ENCODE results near the gene SELPLG.
"Not testable (repeated sequence)": the region's sequence is repeated elsewhere in the genome, so short reads cannot be mapped to it uniquely, and the experiment has no call there.

The SELPLG gene

DNA sequence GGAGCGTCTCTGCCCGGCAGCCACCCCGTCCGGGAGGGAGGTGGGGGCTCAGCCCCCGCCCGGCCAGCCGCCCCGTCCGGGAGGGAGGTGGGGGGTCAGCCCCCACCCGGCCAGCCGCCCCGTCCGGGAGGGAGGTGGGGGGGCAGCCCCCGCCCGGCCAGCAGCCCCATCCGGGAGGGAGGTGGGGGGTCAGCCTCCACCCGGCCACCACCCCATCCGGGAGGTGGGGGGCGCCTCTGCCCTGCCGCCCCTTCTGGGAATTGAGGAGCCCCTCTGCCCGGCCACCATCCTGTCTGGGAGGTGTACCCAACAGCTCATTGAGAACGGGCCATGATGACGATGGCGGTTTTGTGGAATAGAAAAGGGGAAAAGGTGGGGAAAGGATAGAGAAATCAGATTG, 22.6 kb upstream of the SELPLG start:
- DNase-seq (ENCODE audit: low read depth in 2 of 2), result not testable (repeated sequence)

GRCh38 chr12:108655812-108656175, 22.1 kb upstream of the SELPLG start:
- not testable (repeated sequence) for DNase-seq (ENCODE audit: low read depth in 2 of 2)

DNA sequence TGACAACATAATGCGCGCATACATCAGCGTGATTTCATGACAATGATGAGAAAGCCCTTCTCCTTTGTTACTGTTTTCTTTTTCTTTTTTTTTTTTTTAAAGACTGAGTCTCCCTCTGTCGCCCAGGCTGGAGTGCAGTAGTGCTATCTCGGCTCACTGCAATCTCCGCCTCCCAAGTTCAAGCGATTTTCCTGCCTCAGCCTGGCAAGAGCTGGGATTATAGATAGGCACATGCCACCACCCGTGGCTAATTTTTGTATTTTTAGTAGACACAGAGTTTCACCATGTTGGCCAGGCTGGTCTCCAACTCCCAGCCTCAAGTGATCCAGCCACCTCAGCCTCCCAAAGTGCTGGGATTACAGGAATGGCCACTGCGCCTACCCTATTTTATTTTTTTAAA, 20.9 kb upstream of the SELPLG start:
- not testable (repeated sequence) for DNase-seq (ENCODE audit: low read depth in 2 of 2)

DNA sequence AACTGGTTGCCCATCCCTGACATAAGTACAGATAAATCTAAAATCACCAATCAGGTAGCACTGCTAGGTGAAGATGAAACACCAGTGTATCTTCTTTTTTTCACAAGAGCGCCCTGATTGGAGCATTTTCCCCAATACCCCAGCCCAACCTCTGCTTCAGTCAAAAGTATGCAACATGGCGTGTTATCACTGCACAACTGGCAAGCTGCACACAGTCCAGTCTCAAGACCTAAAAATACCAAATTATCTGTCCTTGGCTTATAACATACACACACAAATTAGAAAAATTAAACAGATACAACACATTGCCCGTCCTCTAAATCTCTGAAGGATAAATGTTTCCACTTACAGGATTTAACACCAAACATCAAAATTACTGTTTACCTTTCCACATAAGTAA, 20.2 kb upstream of the SELPLG start:
- no peak for DNase-seq (ENCODE audit: low read depth in 2 of 2)

DNA sequence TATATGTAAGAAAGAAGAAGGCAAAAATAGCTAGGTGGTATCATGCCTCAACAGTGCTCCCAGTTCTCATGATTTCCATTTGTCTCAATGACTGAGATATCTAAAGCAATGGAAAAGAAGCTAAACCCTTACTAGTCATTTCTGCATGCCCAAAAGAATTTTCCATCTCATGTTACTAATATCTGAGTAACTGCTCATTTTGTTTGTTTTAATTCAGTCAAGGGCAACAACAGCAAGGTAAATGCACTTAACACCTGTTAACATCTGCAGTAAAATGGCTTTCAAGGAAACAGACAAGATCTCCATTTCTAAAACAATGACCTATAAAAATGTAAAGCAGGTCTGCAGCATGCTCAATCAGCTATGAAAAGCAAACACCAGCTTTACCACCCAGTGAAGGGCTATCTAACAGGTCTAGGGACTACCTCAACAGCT, 19.4 kb upstream of the SELPLG start:
- no peak for DNase-seq (ENCODE audit: low read depth in 2 of 2)

DNA sequence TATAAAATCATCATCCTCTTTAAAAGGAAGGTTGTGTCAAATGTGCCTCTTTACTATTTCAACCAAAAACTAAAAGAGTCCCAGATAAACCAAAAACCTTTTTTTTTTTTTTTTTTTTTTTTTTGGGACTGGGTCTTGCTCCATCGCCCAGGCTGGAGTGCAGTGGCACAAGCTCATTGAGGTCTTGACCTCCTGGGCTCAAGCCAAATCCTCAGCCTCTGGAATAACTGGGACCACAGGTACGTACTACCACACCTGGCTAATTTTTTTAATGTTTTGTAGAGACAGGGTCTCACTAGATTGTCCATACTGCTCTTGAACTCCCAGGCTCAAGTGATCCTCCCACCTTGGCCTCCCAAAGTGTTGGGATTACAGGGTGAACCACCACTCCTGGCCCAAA, 16.4 kb upstream of the SELPLG start:
- DNase-seq (ENCODE audit: low read depth in 2 of 2), result no peak

DNA sequence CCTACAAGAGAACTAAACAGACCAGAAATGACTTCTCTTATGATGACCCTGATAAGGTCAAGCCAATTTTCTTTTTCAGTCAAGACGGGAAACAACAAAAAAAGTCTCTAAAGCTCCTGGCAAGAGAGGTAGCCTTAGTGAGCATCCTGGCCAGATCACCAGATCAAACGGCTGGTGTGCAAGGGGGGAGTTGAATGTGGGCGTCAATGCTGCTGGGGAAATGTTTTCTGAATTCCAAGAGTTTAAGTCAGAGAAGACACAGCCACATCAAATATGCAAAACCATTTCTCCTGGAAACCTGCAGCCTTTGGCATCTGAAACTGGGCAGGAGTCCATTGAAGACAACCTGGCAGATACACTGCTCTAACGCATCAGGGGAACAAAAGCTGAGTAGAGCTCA, 16.0 kb upstream of the SELPLG start:
- no peak for DNase-seq (ENCODE audit: low read depth in 2 of 2)

- DNase-seq (ENCODE audit: low read depth in 2 of 2), result no peak
Observed at GRCh38 chr12:108649126-108649525, 15.4 kb upstream of the SELPLG start.

DNA sequence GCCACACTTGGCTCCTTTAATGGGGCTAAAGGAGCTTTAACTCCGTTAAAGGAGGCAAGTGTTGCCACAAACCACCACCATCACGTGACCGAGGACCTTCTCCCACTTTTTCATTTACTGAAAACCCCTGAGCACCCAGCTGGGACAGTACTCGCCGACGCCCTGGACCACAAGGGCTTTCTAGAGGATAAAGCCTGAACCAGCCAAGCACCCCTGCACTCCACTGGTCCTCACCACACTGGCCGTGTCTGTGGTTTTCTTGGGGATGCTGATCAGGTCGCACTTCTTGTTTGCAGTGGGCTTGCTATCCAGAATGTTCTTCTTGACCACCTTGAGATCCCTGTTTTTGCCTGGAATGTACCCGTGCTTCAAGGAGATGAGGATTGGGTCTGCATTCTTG, 14.7 kb upstream of the SELPLG start:
- DNase-seq (ENCODE audit: low read depth in 2 of 2), result no peak

DNA sequence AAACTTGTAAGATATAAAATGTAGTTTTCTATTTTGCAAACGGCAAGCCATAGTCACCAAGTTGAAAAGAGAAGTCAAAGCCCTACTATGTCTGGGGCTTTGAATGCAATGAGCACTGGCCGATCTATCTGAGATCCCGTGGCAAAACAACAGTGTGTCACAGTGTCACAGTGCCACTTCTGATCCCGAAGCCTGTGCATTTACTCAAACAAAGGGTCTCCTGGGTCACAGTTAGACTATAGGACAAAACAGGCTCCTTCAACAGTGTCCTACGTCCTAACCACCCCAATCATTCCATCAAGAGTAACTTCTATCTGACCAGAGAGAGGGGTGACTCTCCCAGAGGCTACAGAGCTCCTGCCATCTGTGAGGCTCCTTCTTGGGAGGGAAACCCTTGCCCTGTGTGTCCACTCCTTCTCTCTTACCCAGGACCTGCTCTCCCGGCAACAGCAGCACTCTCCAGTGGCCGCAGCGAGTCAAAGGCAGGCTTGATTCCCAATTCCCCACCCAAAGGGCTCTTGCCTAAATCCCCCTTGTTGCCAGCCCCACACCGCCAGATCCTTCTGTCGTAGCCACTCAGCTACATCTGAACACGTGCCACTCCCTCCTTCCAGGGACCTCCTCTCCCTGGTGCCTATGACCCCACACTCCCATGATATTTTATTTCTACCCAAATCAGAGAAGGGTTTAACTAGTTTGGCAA, 14.0 kb upstream of the SELPLG start:
- DNase-seq (ENCODE audit: low read depth in 2 of 2), result no peak

GRCh38 chr12:108646600-108647579, 13.2 kb upstream of the SELPLG start:
- DNase-seq (ENCODE audit: low read depth in 2 of 2), result no peak

- DNase-seq (ENCODE audit: low read depth in 2 of 2), result no peak
Observed at GRCh38 chr12:108645686-108646599, 12.2 kb upstream of the SELPLG start.

GRCh38 chr12:108644811-108645120, 11.1 kb upstream of the SELPLG start:
- DNase-seq (ENCODE audit: low read depth in 2 of 2), result no peak

DNA sequence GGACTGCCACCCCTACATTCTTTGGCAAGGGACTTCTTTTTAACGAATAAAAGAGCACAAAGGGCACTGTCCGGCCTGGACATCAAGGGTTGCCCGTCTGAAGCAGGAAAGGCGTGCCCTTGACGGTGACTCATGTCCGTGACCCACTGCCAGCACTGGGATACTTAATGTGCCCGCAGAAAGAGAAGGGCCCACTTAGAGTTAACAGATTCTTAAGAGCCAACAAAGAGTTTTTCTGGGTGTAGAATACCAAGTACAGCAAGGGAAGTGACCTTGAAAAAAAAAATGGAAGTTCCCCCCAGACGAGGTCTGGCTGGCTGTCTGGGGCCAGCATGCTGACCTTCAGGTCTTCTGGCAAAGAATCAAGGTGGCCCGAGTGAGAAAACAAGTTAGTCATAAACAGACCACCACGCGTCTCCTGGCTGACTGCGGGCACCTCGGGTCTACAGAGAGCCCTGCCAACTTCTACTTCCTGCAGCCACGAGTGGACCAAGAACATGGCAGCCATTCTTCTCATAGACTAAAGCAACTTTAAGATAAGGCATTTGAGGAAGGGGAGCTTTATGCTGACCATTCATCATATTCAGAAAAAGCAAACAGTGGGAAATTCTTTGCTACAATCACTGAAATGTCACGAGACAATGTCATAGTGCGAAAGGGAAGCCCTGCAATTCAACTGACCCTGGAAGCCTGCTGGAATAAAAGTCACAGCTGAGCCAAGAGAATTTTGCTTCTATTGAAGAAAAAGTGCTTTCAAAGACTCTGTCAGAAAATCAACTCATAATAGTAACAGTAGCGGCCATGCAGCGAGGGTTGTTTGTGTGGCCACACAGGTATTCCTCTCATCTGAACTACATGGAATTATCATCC, 10.5 kb upstream of the SELPLG start:
- DNase-seq (ENCODE audit: low read depth in 2 of 2), result no peak

DNA sequence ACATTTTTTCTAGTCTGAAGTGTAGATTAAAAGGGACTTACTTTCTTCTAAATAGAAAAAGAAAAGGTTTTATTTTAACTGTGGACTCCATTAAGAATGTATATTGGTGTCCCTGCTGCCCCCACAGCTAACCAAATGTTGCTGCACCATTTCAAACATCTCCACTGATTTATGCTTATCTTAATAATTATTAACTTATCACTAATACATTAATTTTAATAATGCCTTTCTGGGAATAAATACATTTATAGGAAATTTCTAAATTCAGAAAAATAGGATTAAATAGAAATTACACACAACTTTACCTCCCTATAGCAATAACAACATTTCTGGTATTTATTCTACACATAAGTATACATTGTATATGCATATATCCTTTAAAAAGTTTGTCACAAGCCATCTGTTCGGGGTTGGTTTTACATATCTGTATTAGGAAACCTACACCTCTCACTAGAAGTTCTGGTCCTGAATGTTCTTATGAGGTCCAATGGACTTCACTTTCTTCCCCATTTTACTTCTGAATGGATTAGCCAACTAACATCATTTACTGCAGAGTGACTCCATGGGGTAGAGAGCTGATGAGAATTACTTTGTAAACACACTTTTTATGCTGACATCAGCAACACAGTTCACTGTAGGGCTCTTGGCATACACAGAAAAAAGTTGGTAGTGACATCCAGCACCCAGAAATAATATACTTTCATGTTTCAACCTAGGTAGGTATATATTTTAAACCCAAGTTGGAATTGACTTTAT, 9.4 kb upstream of the SELPLG start:
- no peak for DNase-seq (ENCODE audit: low read depth in 2 of 2)

DNA sequence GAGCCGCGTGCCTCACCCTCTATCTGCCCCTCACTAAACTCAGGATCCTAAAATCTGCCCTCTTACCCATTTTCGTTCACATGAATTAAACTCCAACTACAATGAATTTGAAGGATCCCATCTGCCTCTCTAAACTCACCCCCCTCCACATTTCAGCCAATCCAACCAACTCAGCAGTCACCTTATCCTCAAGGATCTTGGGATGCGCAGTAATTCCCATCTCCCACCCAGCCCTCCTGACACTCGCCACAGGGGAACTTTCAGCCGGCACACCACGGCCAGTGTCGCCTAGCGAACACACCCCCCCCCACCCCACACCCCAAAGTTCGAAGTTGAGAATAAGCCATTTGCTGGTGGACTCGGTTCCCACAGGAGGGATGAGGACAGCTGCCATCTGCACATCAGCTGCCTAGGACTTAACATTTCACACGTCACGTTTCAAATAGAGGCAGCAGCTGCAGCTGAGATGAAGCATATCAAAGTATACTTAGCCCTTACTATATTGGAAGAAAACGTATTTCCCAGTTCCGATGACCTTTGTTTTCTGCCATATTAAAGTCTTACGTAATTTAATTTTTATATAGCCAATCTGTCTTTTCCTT, 8.7 kb upstream of the SELPLG start:
- no peak for DNase-seq (ENCODE audit: low read depth in 2 of 2)

DNA sequence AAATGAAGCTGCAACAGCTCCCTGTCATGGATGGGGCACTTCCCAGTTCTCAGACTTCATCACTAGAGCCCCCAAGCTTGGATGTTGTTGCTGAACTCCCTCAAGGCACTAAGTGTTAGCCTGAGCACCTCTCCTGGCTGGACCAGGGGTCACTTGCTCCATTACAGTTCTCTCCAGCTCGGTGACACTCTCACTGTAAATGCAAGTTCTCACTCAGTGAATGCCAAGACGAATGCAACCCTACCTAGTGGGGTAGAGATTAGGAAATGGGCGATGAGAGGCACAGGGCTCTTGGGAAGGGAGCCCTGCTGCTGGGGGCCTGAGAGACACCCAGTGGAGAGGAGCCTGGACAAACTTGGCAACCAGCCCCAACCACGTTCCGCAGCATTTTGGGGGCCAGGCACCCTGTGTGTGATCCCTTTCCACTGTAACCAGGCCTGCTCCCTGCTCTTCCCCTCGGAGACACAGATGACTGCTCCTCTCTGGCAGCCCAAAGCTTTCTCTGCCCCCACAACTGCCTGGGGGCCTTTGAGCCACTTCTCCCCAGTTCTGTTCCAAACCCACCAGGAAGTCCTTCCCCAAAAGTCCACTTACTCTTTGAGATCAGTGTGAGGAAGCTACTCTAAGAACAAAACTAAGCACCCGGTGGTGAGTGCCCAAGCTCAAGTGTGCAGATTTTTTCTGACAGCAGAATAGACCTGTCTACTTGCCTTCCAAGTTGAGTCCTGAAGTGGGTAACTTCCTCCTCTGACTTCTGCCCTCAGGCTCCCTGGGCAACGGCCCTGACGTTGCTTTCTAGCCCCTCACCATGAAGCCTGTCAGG, 8.0 kb upstream of the SELPLG start:
- no peak for DNase-seq (ENCODE audit: low read depth in 2 of 2)

DNA sequence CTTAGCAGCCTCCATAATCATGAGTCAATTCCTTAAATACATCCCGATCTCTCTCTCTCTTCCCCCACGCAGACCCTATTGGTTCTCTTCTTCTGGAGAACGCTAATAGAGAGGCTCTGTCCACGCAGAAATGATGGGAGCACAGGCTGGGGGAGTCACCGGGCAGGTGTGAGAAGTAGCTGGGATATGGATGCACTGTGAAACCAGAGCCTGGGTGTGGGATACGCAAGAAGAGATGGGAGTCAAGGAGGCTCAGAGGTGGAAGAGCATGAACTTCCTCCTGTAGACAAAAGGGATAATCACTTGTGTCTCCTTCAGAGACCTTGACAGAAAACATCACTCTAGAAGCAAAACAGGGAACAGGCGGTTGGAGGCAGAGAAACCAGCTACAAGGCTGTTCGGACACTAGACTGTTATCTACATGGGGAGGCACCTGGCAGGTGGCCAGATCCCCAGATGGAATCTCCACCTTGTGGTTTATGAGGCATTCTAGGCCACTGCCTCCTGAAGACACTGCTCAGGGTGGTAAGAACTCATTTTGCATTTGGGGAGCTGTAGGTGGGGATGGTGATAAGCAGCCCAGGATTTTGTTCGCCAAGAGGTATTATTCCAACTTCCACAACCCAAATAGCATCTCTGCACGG, 7.2 kb upstream of the SELPLG start:
- DNase-seq (ENCODE audit: low read depth in 2 of 2), result no peak

Measured in stimulated activated CD4-positive, alpha-beta T cell treated with anti-CD3 and anti-CD28 coated beads, Interleukin-1b, Interleukin-23, amount 100 ng/mL, for 4 hours (primary cell).